WI38 (cell line): ENCODE results near the gene SMC1B.

Experiments
- H3K4me3 ChIP-seq: 2 replicates; pipeline ENCODE4 v1.5.1; 2011; ENCODE audit warnings: low read depth, mild to moderate bottlenecking, control low read depth, low read length
- TF ChIP-seq, protein P1 (sequence below): IDR thresholded peaks from 2 replicates; pipeline ENCODE4 v1.5.1; 2012; ENCODE audit warnings: low read depth, mild to moderate bottlenecking, control low read depth, low read length

Gene SMC1B

GRCh38 chr22:45418770-45419138, 5.4 kb upstream of the SMC1B start:
- no peak overlapping the region for H3K4me3 ChIP-seq
- TF ChIP-seq, protein P1, sequence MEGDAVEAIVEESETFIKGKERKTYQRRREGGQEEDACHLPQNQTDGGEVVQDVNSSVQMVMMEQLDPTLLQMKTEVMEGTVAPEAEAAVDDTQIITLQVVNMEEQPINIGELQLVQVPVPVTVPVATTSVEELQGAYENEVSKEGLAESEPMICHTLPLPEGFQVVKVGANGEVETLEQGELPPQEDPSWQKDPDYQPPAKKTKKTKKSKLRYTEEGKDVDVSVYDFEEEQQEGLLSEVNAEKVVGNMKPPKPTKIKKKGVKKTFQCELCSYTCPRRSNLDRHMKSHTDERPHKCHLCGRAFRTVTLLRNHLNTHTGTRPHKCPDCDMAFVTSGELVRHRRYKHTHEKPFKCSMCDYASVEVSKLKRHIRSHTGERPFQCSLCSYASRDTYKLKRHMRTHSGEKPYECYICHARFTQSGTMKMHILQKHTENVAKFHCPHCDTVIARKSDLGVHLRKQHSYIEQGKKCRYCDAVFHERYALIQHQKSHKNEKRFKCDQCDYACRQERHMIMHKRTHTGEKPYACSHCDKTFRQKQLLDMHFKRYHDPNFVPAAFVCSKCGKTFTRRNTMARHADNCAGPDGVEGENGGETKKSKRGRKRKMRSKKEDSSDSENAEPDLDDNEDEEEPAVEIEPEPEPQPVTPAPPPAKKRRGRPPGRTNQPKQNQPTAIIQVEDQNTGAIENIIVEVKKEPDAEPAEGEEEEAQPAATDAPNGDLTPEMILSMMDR, result no peak

- TF ChIP-seq, protein P1, result no peak
Measured at GRCh38 chr22:45418056-45418769, 4.8 kb upstream of the SMC1B start.

GRCh38 chr22:45413013-45413367, 409 bp downstream of the SMC1B start:
- TF ChIP-seq, protein P1, result no peak
- H3K4me3 ChIP-seq, result no peak overlapping the region

More at GRCh38 chr22:45418056-45418769, 4.8 kb upstream of the SMC1B start:
- no peak overlapping the region for H3K4me3 ChIP-seq

GRCh38 chr22:45407793-45408192, 5.6 kb downstream of the SMC1B start:
- TF ChIP-seq, protein P1, result no peak
- H3K4me3 ChIP-seq, result no peak overlapping the region

DNA sequence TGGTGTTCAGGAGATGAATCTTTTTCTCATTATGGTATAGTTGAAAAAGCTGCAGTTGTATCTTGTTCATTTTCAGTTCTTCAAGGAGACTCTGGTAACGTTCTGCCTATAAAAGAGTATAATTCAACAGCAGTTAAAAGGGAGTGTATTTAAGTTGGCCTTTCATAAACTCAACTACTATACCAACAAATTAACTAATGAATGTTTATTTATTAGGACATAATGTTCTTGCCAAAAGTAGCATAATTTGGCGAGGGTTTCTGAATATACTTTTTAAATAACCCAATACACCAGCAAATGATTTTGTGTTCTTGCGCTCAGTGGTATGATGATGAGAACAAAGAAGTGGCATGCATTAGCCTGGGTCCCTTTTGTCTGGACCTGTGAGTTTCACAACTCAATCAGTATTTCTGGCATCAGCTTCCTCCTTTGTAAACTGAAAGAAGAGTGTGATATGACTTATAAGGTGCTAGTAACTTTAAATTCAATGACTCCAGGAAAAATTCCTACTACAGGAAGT, 10.9 kb downstream of the SMC1B start:
- H3K4me3 ChIP-seq, result no peak overlapping the region
- TF ChIP-seq, protein P1, result no peak

DNA sequence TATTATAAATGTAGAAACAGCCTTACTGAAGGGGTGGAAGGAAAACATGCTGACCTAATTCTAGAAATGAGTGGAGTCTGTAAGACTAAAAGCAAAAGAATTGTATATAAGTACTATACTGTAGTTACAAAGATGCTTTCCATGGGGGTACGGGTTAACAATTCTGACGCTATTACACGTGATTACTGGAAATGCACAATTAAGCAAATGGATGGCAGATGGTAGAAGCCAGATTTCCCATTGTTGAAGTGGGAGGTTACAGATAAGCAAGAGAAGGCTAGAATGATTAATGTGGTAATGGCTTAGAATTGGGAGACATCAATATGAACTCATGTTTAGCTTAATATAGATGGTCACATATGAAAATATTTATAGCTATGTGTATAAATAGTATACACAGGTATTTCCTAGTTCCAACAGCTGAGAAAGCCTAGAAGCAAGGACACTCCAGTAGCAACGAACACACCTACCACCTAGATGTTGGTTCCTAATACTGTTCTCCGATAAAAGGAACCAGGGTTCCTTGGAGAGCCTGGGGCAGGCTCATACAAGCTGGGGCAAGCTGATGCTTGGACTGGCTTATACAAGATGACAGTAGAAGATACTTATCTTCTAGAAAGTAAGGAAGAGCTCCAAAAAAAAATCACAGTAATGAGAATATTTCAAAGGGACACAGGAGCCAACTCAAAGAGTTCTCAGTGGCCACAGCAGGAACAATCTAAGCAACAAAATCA, 13.5 kb downstream of the SMC1B start:
- no peak overlapping the region for H3K4me3 ChIP-seq
- TF ChIP-seq, protein P1, result no peak

DNA sequence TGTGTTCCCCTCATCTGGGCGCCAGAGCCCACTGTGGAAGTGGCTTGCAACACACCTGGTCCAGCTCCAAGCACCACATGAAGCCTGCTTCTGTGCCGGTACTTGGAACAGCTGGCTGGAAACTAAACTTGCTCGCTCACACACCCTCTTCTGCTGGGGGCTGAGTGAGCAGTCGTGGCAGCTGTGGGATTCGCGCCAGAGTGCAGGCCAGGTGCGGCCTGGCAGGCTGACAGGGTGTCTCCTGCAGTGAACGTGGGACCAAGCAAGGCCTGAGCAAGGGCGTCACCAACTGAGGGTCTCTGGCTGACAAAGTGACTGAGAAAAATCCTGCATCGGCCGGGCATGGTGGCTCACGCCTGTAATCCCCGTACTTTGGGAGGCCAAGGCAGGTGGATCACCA, 15.2 kb downstream of the SMC1B start:
- TF ChIP-seq, protein P1, result no peak
- H3K4me3 ChIP-seq, result no peak overlapping the region
